DND-41 (cell line): Measurements from ENCODE around the gene AOC2.

Source experiments
- CTCF ChIP-seq: IDR thresholded peaks from 2 replicates; pipeline ENCODE4 v1.5.1; 2012; ENCODE audit warnings: borderline replicate concordance, low read length, moderate library complexity, mild to moderate bottlenecking; ENCODE audit not compliant: poor library complexity, severe bottlenecking; ENCODE audit errors: extremely low read depth
- EZH2 ChIP-seq: IDR thresholded peaks from 3 replicates; pipeline ENCODE4 v1.6.1; 2012; ENCODE audit warnings: borderline replicate concordance, low read depth, mild to moderate bottlenecking, moderate library complexity, low read length, inconsistent platforms; ENCODE audit not compliant: severe bottlenecking

GRCh38 chr17:42852351-42852750, 8.0 kb downstream of the AOC2 start:
- TF ChIP-seq CTCF (no peak), EZH2 (no peak)
